DMS 273 treated with DMSO at 0.1 percent for 48 hours (cell line): ENCODE data around the gene ARHGAP1.
"Not testable (repeated sequence)": the region's sequence is repeated elsewhere in the genome, so short reads cannot be mapped to it uniquely, and the experiment has no call there.

Experiments used
- DNase-seq: peaks from one replicate; lab custom pipeline; 2025; lab: John Stamatoyannopoulos, UW

ARHGAP1 gene

DNA sequence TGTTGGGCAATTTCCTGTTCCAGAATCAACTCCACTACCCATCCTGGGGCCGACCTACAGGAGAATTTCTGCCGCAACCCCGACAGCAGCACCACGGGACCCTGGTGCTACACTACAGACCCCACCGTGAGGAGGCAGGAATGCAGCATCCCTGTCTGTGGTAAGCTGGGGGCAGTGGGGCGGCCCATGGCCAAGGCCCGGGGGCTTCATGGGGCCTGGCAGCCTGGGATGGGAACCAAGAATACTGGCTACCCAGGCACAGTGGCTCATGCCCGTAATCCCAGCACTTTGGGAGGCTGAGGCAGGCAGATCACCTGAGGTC lies 22.9 kb upstream of the ARHGAP1 start:
- DNase-seq: no peak

GRCh38 chr11:46722566-46723358 lies 22.3 kb upstream of the ARHGAP1 start:
- DNase-seq: no peak

- no peak for DNase-seq
These were observed 20.9 kb upstream of the ARHGAP1 start for GRCh38 chr11:46721286-46721685.

DNA sequence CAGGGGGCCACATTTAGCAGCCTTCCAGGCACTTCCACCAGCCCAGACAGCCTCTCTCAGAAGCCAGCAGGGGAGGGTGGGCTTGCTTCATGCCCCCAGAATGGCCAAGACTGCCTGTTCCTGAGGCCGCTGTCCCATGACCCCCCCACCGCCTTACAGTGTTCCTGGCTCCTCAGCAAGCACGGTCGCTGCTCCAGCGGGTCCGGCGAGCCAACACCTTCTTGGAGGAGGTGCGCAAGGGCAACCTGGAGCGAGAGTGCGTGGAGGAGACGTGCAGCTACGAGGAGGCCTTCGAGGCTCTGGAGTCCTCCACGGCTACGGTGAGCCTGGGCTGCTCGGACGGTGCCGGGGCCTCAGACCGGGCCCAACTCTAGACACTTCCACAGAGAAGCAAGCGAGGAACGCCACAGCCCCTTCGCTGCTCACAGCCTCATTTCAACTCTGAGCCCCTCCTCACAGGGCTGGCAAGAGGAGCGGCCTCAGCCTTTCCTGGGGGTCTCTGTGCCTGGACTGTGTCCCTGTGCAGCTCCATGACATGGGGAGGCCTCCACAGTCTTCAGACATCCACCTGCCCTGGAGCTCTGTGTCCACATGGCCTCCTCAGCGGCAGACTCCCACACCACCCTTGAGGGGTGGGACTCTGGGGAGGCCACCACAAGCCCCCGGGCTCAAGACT lies 19.3 kb upstream of the ARHGAP1 start:
- no peak for DNase-seq

DNA sequence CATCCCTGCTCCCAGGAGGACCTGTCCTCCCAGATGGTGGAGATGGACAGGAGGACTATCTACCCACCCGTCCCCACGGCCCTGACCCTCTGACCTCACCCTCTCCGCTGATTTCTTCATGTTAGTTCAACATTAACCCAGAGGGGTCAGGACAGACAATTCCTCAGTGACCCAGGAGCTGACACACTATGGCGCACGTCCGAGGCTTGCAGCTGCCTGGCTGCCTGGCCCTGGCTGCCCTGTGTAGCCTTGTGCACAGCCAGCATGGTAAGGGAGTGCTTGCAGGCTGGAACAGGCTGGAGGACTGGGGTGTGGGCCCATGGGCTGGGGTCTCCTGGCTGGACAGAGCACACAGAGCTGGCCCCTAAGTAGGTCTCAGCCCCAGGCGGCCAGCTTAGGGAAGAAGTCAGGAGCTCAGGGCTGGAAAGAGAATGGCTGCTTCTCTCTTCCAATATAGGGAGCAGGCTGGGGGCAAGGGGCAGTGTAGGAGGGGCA lies 18.7 kb upstream of the ARHGAP1 start, which contains the start of gene F2:
F2 (plus strand) TSS at position 166 of the 495 bp plus-strand sequence; CDS start at position 189, 23 bp downstream.
- DNase-seq: no peak

GRCh38 chr11:46718155-46719019 lies 18.0 kb upstream of the ARHGAP1 start:
- DNase-seq: no peak

- not testable (repeated sequence) for DNase-seq
These were observed 17.4 kb upstream of the ARHGAP1 start for GRCh38 chr11:46717825-46718154.

GRCh38 chr11:46712874-46713576 lies 12.6 kb upstream of the ARHGAP1 start:
- no peak for DNase-seq

DNA sequence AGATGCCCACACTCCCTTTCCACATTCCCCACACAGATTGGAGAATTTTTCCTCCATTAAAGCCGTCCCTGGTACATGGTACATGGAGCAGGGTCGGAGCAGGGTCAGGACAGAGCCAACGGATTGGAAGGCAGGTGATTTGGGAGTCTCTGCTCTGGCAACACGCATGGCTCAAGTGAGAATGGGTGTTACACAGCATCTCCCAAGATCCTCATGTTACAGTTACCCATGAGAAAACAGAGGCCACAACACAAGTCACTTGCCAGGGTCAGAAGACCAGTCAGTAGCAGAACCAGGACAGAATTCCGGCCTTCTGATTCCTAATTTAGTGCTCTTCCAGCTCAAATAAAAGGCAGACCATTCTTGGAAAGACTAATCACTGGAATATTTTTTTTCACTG lies 10.9 kb upstream of the ARHGAP1 start:
- DNase-seq: no peak

- no peak for DNase-seq
These were observed 10.4 kb upstream of the ARHGAP1 start for GRCh38 chr11:46710821-46711269.

DNA sequence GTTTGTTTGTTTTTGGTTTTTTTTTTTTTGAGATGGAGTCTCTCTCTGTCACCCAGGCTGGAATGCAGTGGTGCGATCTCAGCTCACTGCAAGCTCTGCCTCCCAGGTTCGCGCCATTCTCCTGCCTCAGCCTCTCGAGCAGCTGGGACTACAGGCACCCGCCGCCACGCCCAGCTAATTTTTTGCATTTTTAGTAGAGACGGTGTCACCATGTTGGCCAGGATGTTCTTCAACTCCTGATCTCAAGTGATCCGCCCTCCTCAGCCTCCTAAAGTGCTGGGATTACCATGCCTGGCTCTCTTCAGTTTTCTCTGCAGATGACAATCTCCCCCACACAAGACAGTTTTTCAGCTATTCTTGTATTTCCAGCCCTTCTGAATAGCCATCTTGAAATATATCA lies 8.9 kb upstream of the ARHGAP1 start:
- DNase-seq: not testable (repeated sequence)

- DNase-seq: no peak
These were observed 6.5 kb upstream of the ARHGAP1 start for GRCh38 chr11:46706886-46707285.

DNA sequence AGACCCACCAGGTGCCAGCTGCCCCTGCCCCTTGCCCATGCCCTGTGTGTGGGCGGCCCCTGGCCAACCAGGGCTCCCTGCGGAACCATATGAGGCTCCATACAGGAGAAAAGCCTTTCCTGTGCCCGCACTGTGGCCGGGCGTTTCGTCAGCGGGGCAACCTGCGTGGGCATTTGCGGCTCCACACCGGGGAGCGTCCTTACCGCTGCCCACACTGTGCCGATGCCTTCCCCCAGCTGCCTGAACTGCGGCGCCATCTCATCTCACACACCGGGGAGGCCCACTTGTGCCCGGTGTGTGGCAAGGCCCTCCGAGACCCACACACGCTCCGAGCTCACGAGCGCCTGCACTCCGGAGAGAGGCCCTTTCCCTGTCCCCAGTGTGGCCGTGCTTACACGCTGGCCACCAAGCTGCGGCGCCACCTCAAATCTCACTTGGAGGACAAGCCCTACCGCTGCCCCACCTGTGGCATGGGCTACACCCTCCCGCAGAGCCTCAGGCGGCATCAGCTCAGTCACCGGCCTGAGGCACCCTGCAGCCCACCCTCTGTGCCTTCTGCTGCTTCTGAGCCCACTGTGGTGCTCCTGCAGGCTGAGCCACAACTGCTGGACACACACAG lies 4.8 kb upstream of the ARHGAP1 start:
- DNase-seq: no peak

GRCh38 chr11:46701078-46701654 lies 747 bp upstream of the ARHGAP1 start:
- no peak for DNase-seq

DNA sequence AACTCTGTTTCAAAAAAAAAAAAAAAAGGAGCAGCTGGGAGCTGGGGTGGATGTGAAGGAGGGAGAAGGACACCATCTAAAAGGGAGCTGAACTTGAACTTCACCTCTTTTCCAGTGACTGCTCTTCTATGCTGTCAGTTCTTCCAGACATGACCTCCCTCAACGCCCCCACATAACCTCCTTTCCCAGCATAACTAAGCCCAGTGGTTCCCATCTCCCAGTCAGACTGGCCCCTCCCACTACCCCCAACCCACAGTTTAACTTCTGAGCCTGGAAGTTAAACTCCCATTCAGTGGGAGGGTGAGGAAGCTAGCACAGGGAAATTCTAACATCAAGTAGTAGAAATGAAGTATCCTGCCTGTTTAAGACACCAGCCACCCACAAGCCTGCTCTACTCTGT lies 1.8 kb downstream of the ARHGAP1 start:
- DNase-seq: no peak

DNA sequence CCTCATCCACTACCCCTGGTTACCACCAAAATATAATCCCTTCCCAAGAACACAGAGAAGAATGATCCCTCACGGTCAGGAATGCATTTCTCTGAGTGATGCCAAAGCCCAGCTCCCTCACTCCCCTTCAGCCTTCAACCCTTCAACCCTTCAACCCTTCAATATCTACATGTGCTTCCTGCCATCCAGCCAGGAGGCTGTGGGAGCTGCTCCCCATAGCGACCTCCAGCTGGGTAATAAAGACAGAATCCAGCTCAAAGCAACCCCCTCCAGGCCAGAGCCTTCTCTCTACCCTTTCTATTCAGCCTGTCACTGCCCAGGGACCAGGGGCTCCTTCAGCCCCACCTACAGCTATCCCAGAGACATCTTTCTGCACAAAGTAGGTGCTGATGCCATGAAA lies 2.7 kb downstream of the ARHGAP1 start:
- DNase-seq: no peak

DNA sequence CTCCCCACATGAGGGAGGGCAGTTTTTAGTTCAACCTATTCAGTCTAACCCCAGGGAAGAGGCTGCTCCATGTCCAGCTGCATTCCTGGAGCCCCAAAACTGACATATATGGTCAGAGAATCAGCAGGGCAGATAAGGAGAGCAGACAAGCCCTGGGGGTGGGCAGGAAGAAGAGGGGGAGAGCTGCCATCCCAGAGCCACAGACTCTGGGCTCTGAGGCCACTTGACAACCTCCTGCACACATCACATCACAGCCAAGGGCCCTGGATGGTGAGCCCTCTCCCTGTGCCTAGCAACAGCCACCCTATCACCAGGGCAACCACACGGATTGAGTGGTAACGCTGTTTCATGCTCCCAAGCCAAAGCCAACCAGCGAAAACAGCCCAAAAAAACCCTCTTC lies 3.1 kb downstream of the ARHGAP1 start:
- no peak for DNase-seq

DNA sequence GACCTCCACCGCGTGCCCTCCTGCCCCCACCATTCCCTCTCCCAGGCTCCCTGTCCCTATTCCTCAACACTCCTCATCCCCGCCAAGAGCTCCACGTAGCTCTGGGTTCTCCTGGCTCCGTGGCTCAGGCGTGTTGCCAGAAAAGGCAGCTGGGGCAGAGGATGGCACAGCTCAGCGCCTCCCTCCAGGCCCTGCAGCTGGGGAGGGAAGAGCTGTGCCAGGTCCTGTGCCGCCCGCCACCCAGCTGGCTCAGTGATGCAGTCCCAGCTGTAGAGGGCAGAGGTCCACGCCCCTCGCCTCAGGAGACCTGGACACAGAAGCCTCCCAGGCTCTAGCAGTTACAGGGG lies 4.2 kb downstream of the ARHGAP1 start:
- peak; percentile 45 for DNase-seq

DNA sequence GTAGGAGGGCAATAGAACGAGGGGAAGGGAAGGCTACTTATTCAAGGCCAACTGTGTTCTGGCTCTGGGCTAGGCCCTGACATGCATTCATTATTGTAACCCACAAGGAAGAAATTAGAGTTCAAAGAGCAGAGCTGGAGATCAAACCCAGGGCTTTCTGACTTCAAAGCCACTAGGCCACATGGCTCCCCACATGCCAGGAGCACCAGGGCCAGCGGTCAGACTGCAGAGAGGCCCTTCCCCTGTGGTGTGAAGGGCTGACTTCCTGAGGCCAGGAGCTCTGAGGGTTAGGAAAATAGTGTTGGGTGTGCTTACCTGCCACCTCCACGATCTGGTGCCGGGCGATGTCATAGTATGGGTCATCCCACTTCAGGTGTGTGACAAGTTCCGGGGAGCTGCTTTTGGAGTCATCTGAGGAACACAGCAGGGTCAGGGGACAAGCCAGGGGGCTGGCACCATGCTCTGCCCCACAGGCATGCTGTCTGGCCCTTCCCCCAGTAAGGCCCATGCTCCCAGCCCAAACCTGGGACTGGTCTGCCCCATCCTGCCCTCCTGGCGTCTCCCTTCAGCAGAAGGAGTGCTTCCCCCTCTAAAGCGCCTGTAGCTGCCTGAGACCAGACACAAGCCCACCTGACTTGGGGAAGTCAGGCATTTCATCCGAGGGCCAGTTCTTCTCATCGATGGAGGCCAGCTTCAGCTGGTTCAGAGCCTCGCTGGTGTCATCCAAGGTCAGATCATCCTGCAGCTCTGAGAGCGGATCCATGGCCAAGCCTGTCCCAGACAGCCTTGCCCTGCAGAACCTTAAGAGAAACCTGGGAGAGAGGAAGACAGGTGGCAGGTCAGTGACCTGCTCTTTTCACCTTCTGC lies 4.8 kb downstream of the ARHGAP1 start:
- DNase-seq: no peak

DNA sequence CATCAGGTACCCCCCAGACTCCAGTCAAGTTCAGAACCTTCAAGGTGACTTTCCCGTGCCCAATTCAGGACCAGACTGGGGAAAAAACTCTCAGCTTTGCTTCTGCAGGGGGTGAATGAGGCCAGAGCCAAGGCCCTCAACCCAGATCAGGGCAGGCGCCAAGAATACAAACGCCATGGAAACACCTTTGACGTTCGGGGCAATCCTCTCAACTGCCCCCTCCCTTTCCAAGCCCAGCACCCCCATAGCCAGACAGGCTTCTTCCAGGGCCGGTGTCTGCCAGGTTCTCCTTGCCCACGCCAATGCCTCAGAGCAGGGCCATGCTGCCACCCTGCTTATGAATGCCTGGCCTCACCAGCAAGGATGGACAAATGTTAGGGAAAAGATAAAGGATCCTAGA lies 5.8 kb downstream of the ARHGAP1 start:
- no peak for DNase-seq
